Left renal pelvis (tissue), 4 donors: Measurements from ENCODE around the gene ATP6V0C. TPM values are rescaled to one million over a fixed set of nuclear protein-coding genes. Genes with fewer than 3 reads are reported as not detected.

Experiments
- DNase-seq, 4 donors: peaks; one replicate each; pipeline ENCODE4 v3.0.0-alpha.2; 2013; ENCODE audit warnings: low read depth in 4 of 4, low spot score in 3 of 4
- polyA plus RNA-seq, 4 donors: library from polyadenylated mRNA; unstranded; fragments of 120-200 nt; gene quantifications; one replicate each; pipeline ENCODE4 v1.2.1, GENCODE V29; 2013; ENCODE audit not compliant: insufficient read length in 4 of 4

Gene ATP6V0C
- polyA plus RNA-seq, result 100 to 1,000 TPM; 127 to 274 (median 170) TPM

- peak; percentile 78 to 86 (median 82) for DNase-seq
Observed at GRCh38 chr16:2513405-2514332, at the start of gene ATP6V0C. ATP6V0C (plus strand) TSS chr16:2513952; CDS start chr16:2514104, 152 bp downstream.

- DNase-seq, result no peak
Observed at GRCh38 chr16:2464333-2464732, 49.4 kb upstream of the ATP6V0C start.

- DNase-seq, result no peak
Observed at GRCh38 chr16:2465653-2466415, 47.9 kb upstream of the ATP6V0C start.

- no peak for DNase-seq
Observed at GRCh38 chr16:2466667-2467527, 46.9 kb upstream of the ATP6V0C start.

GRCh38 chr16:2467528-2468232 lies 46.1 kb upstream of the ATP6V0C start:
- DNase-seq, result no peak

GRCh38 chr16:2468233-2468724 lies 45.5 kb upstream of the ATP6V0C start:
- DNase-seq, result no peak

- no peak for DNase-seq
Observed at GRCh38 chr16:2468725-2469398, 44.9 kb upstream of the ATP6V0C start.

GRCh38 chr16:2469399-2470233 lies 44.1 kb upstream of the ATP6V0C start:
- DNase-seq, result no peak

GRCh38 chr16:2470234-2470601 lies 43.5 kb upstream of the ATP6V0C start:
- no peak for DNase-seq

GRCh38 chr16:2470603-2471015 lies 43.1 kb upstream of the ATP6V0C start:
- no peak for DNase-seq

GRCh38 chr16:2471016-2471652 lies 42.6 kb upstream of the ATP6V0C start, which contains the start of gene NTN3:
NTN3 (plus strand) TSS chr16:2471297; CDS start chr16:2471702, 405 bp downstream.
- no peak for DNase-seq

GRCh38 chr16:2471653-2472487 lies 41.9 kb upstream of the ATP6V0C start:
- no peak for DNase-seq

GRCh38 chr16:2472488-2472864 lies 41.3 kb upstream of the ATP6V0C start:
- no peak for DNase-seq

GRCh38 chr16:2472885-2473445 lies 40.8 kb upstream of the ATP6V0C start:
- no peak for DNase-seq

- no peak for DNase-seq
Observed at GRCh38 chr16:2473446-2473926, 40.3 kb upstream of the ATP6V0C start.
